Measurements from ENCODE around the gene PRKCA. TPM values are rescaled to one million over a fixed set of nuclear protein-coding genes. Genes with fewer than 3 reads are reported as not detected.

PRKCA gene
- total and polyA plus RNA-seq, 2 of the 13 experiments (the other 11 are each of a cell fraction or from before 2014, with no cell fraction given), result 18.5 to 21.5 TPM

DNA sequence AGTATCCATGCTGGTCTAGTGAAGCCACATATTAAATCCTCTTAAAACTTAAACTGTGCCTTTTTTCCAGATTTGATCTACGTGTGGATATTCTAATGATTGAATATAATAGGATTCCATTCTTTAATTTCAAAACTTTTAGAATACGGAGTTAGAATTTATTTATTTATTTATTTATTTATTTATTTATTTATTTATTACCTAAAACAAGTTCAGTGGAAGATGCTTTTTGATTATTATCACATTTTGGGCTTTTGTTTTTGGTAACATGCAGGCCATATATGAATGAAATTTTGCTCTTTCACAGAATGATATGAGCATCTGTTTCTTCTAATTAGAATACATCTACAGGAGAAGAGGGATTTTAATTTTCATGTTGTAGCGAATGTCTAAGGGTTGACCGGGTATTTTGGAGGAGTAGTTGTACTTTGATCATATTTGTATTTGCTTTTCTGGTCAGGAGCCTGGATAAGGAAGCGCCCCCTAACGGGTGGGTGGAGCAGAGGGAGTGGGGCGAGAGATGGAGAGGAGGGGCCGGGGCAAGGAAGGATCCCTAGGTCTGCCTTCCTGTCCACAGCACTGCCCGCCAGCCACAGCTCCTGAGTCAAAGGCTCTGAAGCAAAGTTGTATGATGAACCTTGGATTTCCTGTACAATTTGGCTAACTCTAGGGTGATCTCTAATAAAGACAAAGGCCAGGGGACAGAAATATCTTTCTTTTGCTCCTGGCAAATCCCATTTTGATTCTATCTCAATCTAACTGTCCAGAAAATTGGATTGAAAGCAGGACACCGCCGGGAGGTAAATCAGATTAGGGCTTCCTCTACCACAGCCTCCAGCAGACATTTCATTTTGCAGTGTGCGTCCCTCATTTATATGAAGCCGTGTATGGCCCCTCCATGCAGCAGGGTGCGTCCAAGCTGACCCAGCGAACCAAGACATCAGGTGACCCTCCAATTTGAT, 149.1 kb downstream of the PRKCA start (continued):
- TF ChIP-seq RARA (CRISPR knock-in tag; IDR thresholded peaks at IDR 0.05), result peak; percentile 38; the same call in 1 of the 2 replicates
- no peak for TF ChIP-seq SNAPC5 (CRISPR knock-in tag; IDR thresholded peaks at IDR 0.05; ENCODE audit: borderline replicate concordance)
- no peak for TF ChIP-seq JUND (CRISPR knock-in tag; IDR thresholded peaks at IDR 0.05)
- peak; percentile 75 for TF ChIP-seq ZNF614 (CRISPR knock-in tag; IDR thresholded peaks at IDR 0.05; ENCODE audit: borderline replicate concordance)
- TF ChIP-seq FOSL1 (CRISPR knock-in tag; IDR thresholded peaks at IDR 0.05; ENCODE audit: borderline replicate concordance), result no peak
- TF ChIP-seq MTA1 (CRISPR knock-in tag; IDR thresholded peaks at IDR 0.05; ENCODE audit: borderline replicate concordance), result peak; percentile 41; the same call in 1 of the 2 replicates
- TF ChIP-seq FOXK2 (IDR thresholded peaks at IDR 0.05), result no peak
- TF ChIP-seq POLR2G (IDR thresholded peaks at IDR 0.05; ENCODE audit: low read depth, low read length), result no peak
- TF ChIP-seq, protein P1, sequence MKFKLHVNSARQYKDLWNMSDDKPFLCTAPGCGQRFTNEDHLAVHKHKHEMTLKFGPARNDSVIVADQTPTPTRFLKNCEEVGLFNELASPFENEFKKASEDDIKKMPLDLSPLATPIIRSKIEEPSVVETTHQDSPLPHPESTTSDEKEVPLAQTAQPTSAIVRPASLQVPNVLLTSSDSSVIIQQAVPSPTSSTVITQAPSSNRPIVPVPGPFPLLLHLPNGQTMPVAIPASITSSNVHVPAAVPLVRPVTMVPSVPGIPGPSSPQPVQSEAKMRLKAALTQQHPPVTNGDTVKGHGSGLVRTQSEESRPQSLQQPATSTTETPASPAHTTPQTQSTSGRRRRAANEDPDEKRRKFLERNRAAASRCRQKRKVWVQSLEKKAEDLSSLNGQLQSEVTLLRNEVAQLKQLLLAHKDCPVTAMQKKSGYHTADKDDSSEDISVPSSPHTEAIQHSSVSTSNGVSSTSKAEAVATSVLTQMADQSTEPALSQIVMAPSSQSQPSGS (CRISPR knock-in tag; IDR thresholded peaks at IDR 0.05), result peak; percentile 80
- no peak for TF ChIP-seq HNRNPUL1 (IDR thresholded peaks at IDR 0.05; ENCODE audit: low read depth, low read length)
- TF ChIP-seq HMGXB3 (CRISPR knock-in tag; IDR thresholded peaks at IDR 0.05; ENCODE audit: borderline replicate concordance), result peak; percentile 61; the same call in 1 of the 2 replicates
- no peak for TF ChIP-seq ZZZ3 (CRISPR knock-in tag; IDR thresholded peaks at IDR 0.05; ENCODE audit: borderline replicate concordance)
- no peak for TF ChIP-seq TP53 (CRISPR knock-in tag; conservative IDR thresholded peaks at IDR 0.05)
- TF ChIP-seq PAX8 (CRISPR knock-in tag; IDR thresholded peaks at IDR 0.05; ENCODE audit: borderline replicate concordance), result no peak
- TF ChIP-seq ZNF788 (CRISPR knock-in tag; IDR thresholded peaks at IDR 0.05; ENCODE audit: borderline replicate concordance), result no peak
- TF ChIP-seq SMAD1 (CRISPR knock-in tag; IDR thresholded peaks at IDR 0.05; ENCODE audit: borderline replicate concordance, low read depth), result no peak
- peak; percentile 80; the same call in 1 of the 2 replicates for TF ChIP-seq KLF6 (CRISPR knock-in tag; IDR thresholded peaks at IDR 0.05)
- no peak for TF ChIP-seq MTF1 (CRISPR knock-in tag; IDR thresholded peaks at IDR 0.05)
- TF ChIP-seq FOSL2 (CRISPR knock-in tag; IDR thresholded peaks at IDR 0.05), result peak; percentile 75
- TF ChIP-seq RAD51 (IDR thresholded peaks at IDR 0.05; ENCODE audit: borderline replicate concordance), result no peak
- peak; percentile 88 for TF ChIP-seq HNF1B (CRISPR knock-in tag; IDR thresholded peaks at IDR 0.05)

Data from HepG2 (cell line).